K562 (cell line): ENCODE results near the gene TINCR. TPM values are rescaled to one million over a fixed set of nuclear protein-coding genes. Genes with fewer than 3 reads are reported as not detected.
A peak's percentile ranks its signal among the peaks of the same experiment; 100 is the strongest.

ENCODE experiments used
- ATAC-seq: fragments of 200-7000 bp; cut with Tn5 transposase; 3 replicates; pipeline ENCODE4 v1.9.1; 2020; ENCODE audit warnings: moderate library complexity
- BruUV-seq: library from RNA; stranded (reverse); fragments of 400-500 nt; replicated peaks from 2 replicates; lab custom pipeline; 2021; lab: Mats Ljungman, UMichigan
- CTCF ChIA-PET: fragments of 300-600 bp; formaldehyde crosslinking; extraction: SDS; loops from one replicate; lab custom pipeline; 2021; ENCODE audit warnings: low intra/inter-chr PET ratio; lab: Yijun Ruan, JAX
- POLR2A ChIA-PET: fragments of 300-600, 350-650 bp; sonication (Branson Sonifier 250); formaldehyde crosslinking; extraction: SDS; loops from one replicate; lab custom pipeline; 2021; ENCODE audit warnings: antibody characterized with exemption, inconsistent platforms; lab: Yijun Ruan, JAX
- DNase-seq, 4 experiments: peaks; one replicate each; pipeline versions ENCODE4 v3.0.0 to v3.0.0-alpha.2; 2011 to 2018; ENCODE audit warnings: low spot score in 3 of 4, mixed read lengths in 3 of 4; ENCODE audit errors: extremely low read depth in 1 of 4
- FAIRE-seq: peaks from 2 replicates; lab custom pipeline; 2011; peaks lifted over from hg19 to GRCh38; lab: Jason Lieb, UNC
- H2AFZ ChIP-seq: 2 replicates; pipeline ENCODE4 v1.6.0; 2011; ENCODE audit warnings: low read depth, low read length, control low read depth, inconsistent platforms
- H3K27ac ChIP-seq: fragments of 200-600 bp; 3 replicates; pipeline ENCODE4 v1.8.0; 2011; ENCODE audit warnings: low read depth, mild to moderate bottlenecking, control low read depth, inconsistent platforms, low read length, moderate library complexity, mixed read lengths; ENCODE audit errors: extremely low read depth
- H3K27me3 ChIP-seq, 2 experiments: fragments of 300-600 bp in 1 of 2; 2 replicates in 1 of 2; 3 replicates in 1 of 2; pipeline versions ENCODE4 v1.6.0 to v1.8.0; 2011; ENCODE audit warnings: inconsistent platforms in 2 of 2, low read length in 2 of 2, mild to moderate bottlenecking in 1 of 2, mixed read lengths in 1 of 2, moderate library complexity in 1 of 2; ENCODE audit not compliant: control insufficient read depth in 2 of 2, insufficient read depth in 2 of 2
- H3K36me3 ChIP-seq: fragments of 300-600 bp; 3 replicates; pipeline ENCODE4 v1.8.0; 2011; ENCODE audit warnings: mild to moderate bottlenecking, low read length, inconsistent platforms; ENCODE audit not compliant: control insufficient read depth, insufficient read depth
- H3K4me1 ChIP-seq, 2 experiments: fragments of 200-600 bp in 1 of 2; replicated peaks in 1 of 2; 2 replicates in 1 of 2; 3 replicates in 1 of 2; pipeline versions ENCODE4 v1.5.1 to v1.8.0; 2011; ENCODE audit warnings: inconsistent platforms in 2 of 2, low read length in 2 of 2, mild to moderate bottlenecking in 1 of 2, mixed read lengths in 1 of 2, moderate library complexity in 1 of 2; ENCODE audit not compliant: control insufficient read depth in 2 of 2, insufficient read depth in 2 of 2
- H3K4me2 ChIP-seq: 2 replicates; pipeline ENCODE4 v1.6.1; 2011; ENCODE audit warnings: low read length, control low read depth, inconsistent platforms, mixed read lengths; ENCODE audit not compliant: insufficient read depth
- H3K4me3 ChIP-seq: fragments of 200-600 bp; sonication (generic), shearing (Covaris generic); 2 replicates; pipeline ENCODE4 v1.5.1; 2016; ENCODE audit warnings: control low read depth, inconsistent platforms
- H3K79me2 ChIP-seq: fragments of 200-600 bp; 3 replicates; pipeline ENCODE4 v1.8.0; 2011; ENCODE audit warnings: low read length, inconsistent platforms; ENCODE audit not compliant: control insufficient read depth, insufficient read depth
- H3K9ac ChIP-seq, 2 experiments: 2 replicates each; pipeline versions ENCODE4 v1.6.0 to v1.6.1; 2011; ENCODE audit warnings: low read depth in 2 of 2, low read length in 2 of 2, control low read depth in 1 of 2, inconsistent platforms in 1 of 2, mild to moderate bottlenecking in 1 of 2, mixed read lengths in 1 of 2; ENCODE audit not compliant: insufficient read depth in 1 of 2
- H3K9me1 ChIP-seq: one replicate; pipeline ENCODE4 v1.6.0; 2011; ENCODE audit warnings: inconsistent platforms, mild to moderate bottlenecking, low read length, moderate library complexity; ENCODE audit not compliant: control insufficient read depth, insufficient read depth
- H3K9me3 ChIP-seq: replicated peaks from 2 replicates; pipeline ENCODE4 v1.5.1; 2011; ENCODE audit warnings: low read depth, low read length, inconsistent platforms; ENCODE audit not compliant: control insufficient read depth, insufficient read depth
- H4K20me1 ChIP-seq: replicated peaks from 2 replicates; pipeline ENCODE4 v1.6.1; 2011; ENCODE audit warnings: low read length, inconsistent platforms, mixed read lengths; ENCODE audit not compliant: control insufficient read depth, insufficient read depth
- BCOR ChIP-seq: fragments of 450-650 bp; IDR thresholded peaks from 2 replicates; pipeline ENCODE4 v1.6.1; 2016
- BRCA1 ChIP-seq, 2 experiments: fragments of 450-650 bp in 1 of 2; sonication (generic) in 1 of 2; formaldehyde crosslinking in 1 of 2; IDR thresholded peaks; 2 replicates each; pipeline versions ENCODE4 v1.5.0 to v1.6.1; 2017 to 2020; ENCODE audit warnings: mild to moderate bottlenecking in 1 of 2, missing genetic modification reagents in 1 of 2
- CBX3 ChIP-seq, 2 experiments: IDR thresholded peaks; 1 replicate in 1 of 2; 2 replicates in 1 of 2; pipeline ENCODE4 v1.6.1; 2012; ENCODE audit warnings: inconsistent platforms in 2 of 2, low read length in 2 of 2, borderline replicate concordance in 1 of 2, control low read depth in 1 of 2
- CBX5 ChIP-seq: IDR thresholded peaks from 2 replicates; pipeline ENCODE4 v1.6.1; 2014; ENCODE audit warnings: low read depth, borderline replicate concordance
- CSDE1 ChIP-seq, 2 experiments: fragments of 450-650 bp; IDR thresholded peaks; 2 replicates each; pipeline ENCODE4 v1.6.1; 2016; ENCODE audit warnings: mild to moderate bottlenecking in 1 of 2
- CTCF ChIP-seq, 3 experiments: IDR thresholded peaks in 2 of 3; conservative IDR thresholded peaks in 1 of 3; 2 replicates each; pipeline ENCODE4 v1.5.1; 2011 to 2012; ENCODE audit warnings: low read length in 3 of 3, mild to moderate bottlenecking in 3 of 3, control low read depth in 2 of 3, improper control_type of control experiment in 1 of 3, inconsistent platforms in 1 of 3, low read depth in 1 of 3, mixed read lengths in 1 of 3, moderate library complexity in 1 of 3; ENCODE audit not compliant: insufficient read depth in 2 of 3
- DLX4 ChIP-seq: fragments of 250-450 bp; sonication (Bioruptor Pico); IDR thresholded peaks from 2 replicates; pipeline ENCODE4 v1.6.1; 2021; ENCODE audit warnings: mild to moderate bottlenecking
- EHMT2 ChIP-seq: fragments of 450-650 bp; IDR thresholded peaks from 2 replicates; pipeline ENCODE4 v1.6.1; 2018; ENCODE audit warnings: antibody characterized with exemption
- GABPA ChIP-seq: fragments of 200-800 bp; sonication (Bioruptor generic); conservative IDR thresholded peaks from 2 replicates; pipeline ENCODE4 v1.6.1; 2016; ENCODE audit warnings: low read depth, missing genetic modification characterization, missing compliant biosample characterization
- HLTF ChIP-seq: fragments of 450-650 bp; IDR thresholded peaks from 2 replicates; pipeline ENCODE4 v1.6.1; 2016
- HNRNPH1 ChIP-seq: fragments of 200-400 bp; formaldehyde crosslinking; optimal IDR thresholded peaks from 2 replicates; pipeline ENCODE3; 2017; ENCODE audit warnings: low read depth, mild to moderate bottlenecking, low read length, moderate library complexity
- NCOA4 ChIP-seq: fragments of 450-650 bp; IDR thresholded peaks from 2 replicates; pipeline ENCODE4 v1.6.1; 2018; ENCODE audit warnings: mild to moderate bottlenecking; ENCODE audit not compliant: partially characterized antibody
- RAD21 ChIP-seq, 2 experiments: fragments of 250-450 bp in 1 of 2; fragments of 450-650 bp in 1 of 2; sonication (Bioruptor Pico) in 1 of 2; formaldehyde crosslinking in 1 of 2; IDR thresholded peaks in 1 of 2; conservative IDR thresholded peaks in 1 of 2; 2 replicates each; pipeline versions ENCODE4 v1.4.0 to v1.8.0; 2020 to 2022; ENCODE audit warnings: mild to moderate bottlenecking in 2 of 2, moderate library complexity in 1 of 2
- RCOR1 ChIP-seq, 2 experiments: IDR thresholded peaks; 2 replicates each; pipeline ENCODE4 v1.6.1; 2012; ENCODE audit warnings: low read depth in 2 of 2, low read length in 2 of 2, borderline replicate concordance in 1 of 2, improper control_type of control experiment in 1 of 2
- SMARCA5 ChIP-seq: fragments of 450-650 bp; IDR thresholded peaks from 2 replicates; pipeline ENCODE4 v1.6.1; 2016
- SMC3 ChIP-seq: conservative IDR thresholded peaks from 2 replicates; pipeline ENCODE4 v1.6.1; 2011; ENCODE audit warnings: low read depth, low read length, improper control_type of control experiment; ENCODE audit not compliant: insufficient read depth
- TRIM24 ChIP-seq, 2 experiments: fragments of 450-650 bp; IDR thresholded peaks; 2 replicates each; pipeline ENCODE4 v1.6.1; 2016
- ZNF395 ChIP-seq: fragments of 200-800 bp; sonication (Bioruptor generic); IDR thresholded peaks from 2 replicates; pipeline ENCODE4 v1.6.1; 2017; ENCODE audit warnings: missing genetic modification characterization, missing compliant biosample characterization
- WGBS: fragments of 100-300 bp; shearing (Covaris generic); methylation state at CpG from one replicate; pipeline ENCODE4 v1.1.6; 2016; ENCODE audit warnings: low coverage, mixed read lengths; ENCODE audit not compliant: insufficient coverage; ENCODE audit errors: missing lambda C conversion rate; 5-methylcytosine and 5-hydroxymethylcytosine counted together
- in situ Hi-C: fragments of 300-500 bp; cut with MboI; formaldehyde crosslinking; loops from 4 replicates; pipeline ENCODE4 v1.15.0; 2018; ENCODE audit warnings: inconsistent platforms, mixed read lengths
- intact Hi-C: fragments of 100-400 bp; cut with micrococcal nuclease; formaldehyde crosslinking; loops from 2 replicates; pipeline ENCODE4 v1.14.2; 2022
- polyA plus RNA-seq, 8 experiments: library from polyadenylated mRNA; depleted of rRNA in 4 of 8; stranded (reverse) in 5 of 8; unstranded in 3 of 8; fragments of >200 nt; fragmentation: Nextera tagmentation in 2 of 8; fragmentation: Illumina TruSeq in 1 of 8; extraction: Ambion mirVana in 2 of 8; extraction: Trizol in 1 of 8; gene quantifications; 2 replicates each; pipeline versions ENCODE4 v1.2.1 to v1.2.3, GENCODE V29; 2011 to 2014; ENCODE audit warnings: inconsistent platforms in 1 of 8, missing spikeins in 1 of 8
- total RNA-seq, 7 experiments: library from RNA; depleted of rRNA in 6 of 7; stranded (reverse); fragments of >200 nt in 6 of 7; fragmentation: Illumina TruSeq in 2 of 7; extraction: Trizol in 2 of 7; gene quantifications; 2 replicates each; pipeline versions ENCODE4 v1.2.1 to v1.2.3, GENCODE V29; 2011 to 2021; ENCODE audit warnings: low replicate concordance in 1 of 7

The TINCR gene
- total and polyA plus RNA-seq, 9 of the 15 experiments (the other 6 are each of a cell fraction or from before 2014, with no cell fraction given): 0.03 to 0.24 (median 0.09) TPM; not detected in 1

GRCh38 chr19:5534787-5535586 lies 32.8 kb downstream of the TINCR start:
- in situ Hi-C loops: no loop called here
- BruUV-seq: no TSS peak
- peak; percentile 89 for FAIRE-seq
- Histone ChIP-seq H2AFZ (no peak overlapping the region), H3K4me3 (no peak overlapping the region), H3K4me2 (no peak overlapping the region), H3K27me3 (peaks cover 6 to 11% of the 10 kb centered on the region in 2 experiments; a peak in 3 of 5 replicates), H3K4me1 (peaks cover 0 to 17% of the 10 kb centered on the region in 2 experiments; a peak in 2 of 5 replicates), H3K9me3 (peaks cover 10% of the 10 kb centered on the region), H3K79me2 (no peaks in the 10 kb centered on the region), H3K9ac (no peak overlapping the region), H3K9me1 (no peaks in the 10 kb centered on the region), H3K36me3 (no peaks in the 10 kb centered on the region), H4K20me1 (no peaks in the 10 kb centered on the region), H3K27ac (no peak overlapping the region)
- intact Hi-C loops: no loop called here
- POLR2A ChIA-PET: interaction anchor here (0.7 to 1.0 kb wide), 3 partner anchors 38 to 155 kb away, joined by 3 read pairs; partner anchors contain the start of genes RPL36, SAFB and SAFB2
- 31% methylated on average over 8 of the region's 9 CpGs for WGBS
- ATAC-seq: 0 out of 3 replicates have a peak, but pooled peaks have one; percentile 25
- CTCF ChIA-PET: interaction anchor here (0.7 kb wide), 1 partner anchor 725 kb away, joined by 3 read pairs; no protein-coding TSS in a partner anchor
- DNase-seq: peak; percentile 49 to 68 (median 60)
- TF ChIP-seq BRCA1 (IDR thresholded peaks at IDR 0.05) (no peak), BRCA1 (CRISPR knock-in tag; IDR thresholded peaks at IDR 0.05) (no peak), GABPA (tag) (no peak), HNRNPH1 (no peak), CSDE1 (IDR thresholded peaks at IDR 0.05) (no peak), RCOR1 (IDR thresholded peaks at IDR 0.05; ENCODE audit: borderline replicate concordance in 1 of 2, low read depth in 2 of 2, low read length in 2 of 2) (peak in 1 of 2 experiments; percentile 33; a peak in 1 of 4 replicates), SMARCA5 (no peak), RAD21 (CRISPR knock-in tag; conservative IDR thresholded peaks at IDR 0.05 in 1 of 2, IDR thresholded peaks at IDR 0.05 in 1 of 2) (peak in 1 of 2 experiments; percentile 52; a peak in 2 of 4 replicates), TRIM24 (IDR thresholded peaks at IDR 0.05) (peak in 1 of 2 experiments; percentile 54; a peak in 1 of 4 replicates), CBX3 (IDR thresholded peaks at IDR 0.05; ENCODE audit: borderline replicate concordance in 1 of 2, low read length in 2 of 2) (peak in 1 of 2 experiments; percentile 99; a peak in 2 of 3 replicates), NCOA4 (no peak), HLTF (0 out of 2 replicates have a peak, but pooled peaks have one; percentile 69), EHMT2 (0 out of 2 replicates have a peak, but pooled peaks have one; percentile 73), ZNF395 (CRISPR knock-in tag) (no peak), CTCF (IDR thresholded peaks at IDR 0.05 in 2 of 3, conservative IDR thresholded peaks at IDR 0.05 in 1 of 3; ENCODE audit: insufficient read depth in 2 of 3, low read depth in 1 of 3, low read length in 3 of 3) (peak; percentile 70 to 86 (median 75)), BCOR (peak; percentile 78), CBX5 (peak; percentile 99), SMC3 (peak; percentile 53), DLX4 (CRISPR knock-in tag) (no peak)
